ENCODE measurements around the gene BHLHE40. TPM values are rescaled to one million over a fixed set of nuclear protein-coding genes. Genes with fewer than 3 reads are reported as not detected.

Gene BHLHE40
- polyA plus RNA-seq, 1 of the 3 experiments (the other 2 are of a cell fraction), result 62.2 TPM

Other genes starting within 250 kb of the BHLHE40 start
- gene ARL8B, start 142.9 kb downstream of the BHLHE40 start, polyA plus RNA-seq (2012; rRNA removed), result 16.2 and 21.9 TPM in 2 replicates
- gene EDEM1, start 208.3 kb downstream of the BHLHE40 start, polyA plus RNA-seq (2012; rRNA removed), result 25.2 and 37.4 TPM in 2 replicates